Kidney capillary endothelial cell (primary cell): ENCODE measurements around the gene ARIH1.
"Not testable (repeated sequence)": the region's sequence is repeated elsewhere in the genome, so short reads cannot be mapped to it uniquely, and the experiment has no call there.

ENCODE experiments used
- DNase-seq: peaks from one replicate; pipeline ENCODE4 v3.0.0-alpha.2; 2018; ENCODE audit warnings: low spot score

Gene ARIH1

GRCh38 chr15:72608084-72608483 lies 134.0 kb downstream of the ARIH1 start:
- DNase-seq, result not testable (repeated sequence)

GRCh38 chr15:72609862-72610261 lies 135.7 kb downstream of the ARIH1 start:
- no peak for DNase-seq

- DNase-seq, result not testable (repeated sequence)
These were observed 138.2 kb downstream of the ARIH1 start for GRCh38 chr15:72612324-72612723.

- DNase-seq, result no peak
These were observed 140.8 kb downstream of the ARIH1 start for GRCh38 chr15:72614810-72615532.

- not testable (repeated sequence) for DNase-seq
These were observed 141.6 kb downstream of the ARIH1 start for GRCh38 chr15:72615533-72616233.

- DNase-seq, result no peak
These were observed 142.5 kb downstream of the ARIH1 start for GRCh38 chr15:72616491-72617210.

- not testable (repeated sequence) for DNase-seq
These were observed 149.7 kb downstream of the ARIH1 start for GRCh38 chr15:72623854-72624253.

- not testable (repeated sequence) for DNase-seq
These were observed 152.0 kb downstream of the ARIH1 start for GRCh38 chr15:72626153-72626552.

- DNase-seq, result not testable (repeated sequence)
These were observed 154.3 kb downstream of the ARIH1 start for GRCh38 chr15:72628249-72629067.

- DNase-seq, result not testable (repeated sequence)
These were observed 155.0 kb downstream of the ARIH1 start for GRCh38 chr15:72629068-72629570.

- peak; percentile 19 for DNase-seq
These were observed 162.6 kb downstream of the ARIH1 start for GRCh38 chr15:72636519-72637282.

GRCh38 chr15:72639759-72640483 lies 165.8 kb downstream of the ARIH1 start:
- not testable (repeated sequence) for DNase-seq

GRCh38 chr15:72642271-72642670 lies 168.1 kb downstream of the ARIH1 start:
- not testable (repeated sequence) for DNase-seq

- not testable (repeated sequence) for DNase-seq
These were observed 174.6 kb downstream of the ARIH1 start for GRCh38 chr15:72648631-72649253.
